C4-2B (cell line): Measurements from ENCODE around the gene SPAG17.

ENCODE experiments used
- H3K27ac ChIP-seq: fragments of 450-650 bp; 2 replicates; pipeline ENCODE4 v1.5.1; 2017
- ZFX ChIP-seq: fragments of 450-650 bp; IDR thresholded peaks from 2 replicates; pipeline ENCODE4 v1.6.1; 2017
- TF ChIP-seq, protein P1 (sequence below): fragments of 450-650 bp; conservative IDR thresholded peaks from 2 replicates; pipeline ENCODE4 v1.5.1; 2017; ENCODE audit warnings: mild to moderate bottlenecking

SPAG17 gene

DNA sequence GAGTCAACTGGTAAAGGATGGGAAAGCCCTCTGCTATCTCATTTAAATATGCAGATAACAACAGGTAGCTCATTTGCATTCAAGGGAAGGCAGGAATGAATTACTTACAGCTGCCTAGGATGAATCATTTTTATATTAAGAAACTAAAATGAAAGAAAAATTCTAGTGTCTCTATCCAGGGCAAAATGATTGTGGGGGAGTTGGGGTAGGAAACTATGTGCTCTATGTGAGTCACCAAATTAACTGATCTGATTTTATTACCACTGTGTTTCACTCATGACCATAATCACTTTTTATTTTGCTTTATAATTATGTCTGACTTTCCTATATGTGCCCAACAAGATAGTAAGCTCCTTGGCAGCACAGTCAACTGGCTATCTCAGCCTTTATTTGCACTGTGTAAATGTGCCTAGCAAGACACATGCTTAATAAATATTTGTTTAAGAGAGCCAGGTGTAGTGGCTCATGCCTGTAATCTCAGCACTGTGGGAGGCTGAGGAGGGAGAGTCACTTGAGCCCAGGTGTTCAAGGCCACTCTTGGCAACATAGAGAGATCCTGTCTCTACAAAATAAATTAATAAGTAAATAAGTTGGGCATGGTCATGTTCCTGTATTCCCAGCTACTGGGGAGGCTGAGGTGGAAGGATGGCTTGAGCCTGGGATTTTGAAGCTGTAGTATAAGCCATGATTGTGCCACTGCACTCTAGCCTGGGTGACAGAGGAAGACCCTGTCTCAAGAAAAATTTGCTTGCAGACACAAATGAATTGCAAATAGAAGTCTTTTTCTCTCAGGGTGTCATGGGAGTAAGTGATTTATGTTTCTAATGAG lies 84.1 kb downstream of the SPAG17 start:
- TF ChIP-seq, protein P1, sequence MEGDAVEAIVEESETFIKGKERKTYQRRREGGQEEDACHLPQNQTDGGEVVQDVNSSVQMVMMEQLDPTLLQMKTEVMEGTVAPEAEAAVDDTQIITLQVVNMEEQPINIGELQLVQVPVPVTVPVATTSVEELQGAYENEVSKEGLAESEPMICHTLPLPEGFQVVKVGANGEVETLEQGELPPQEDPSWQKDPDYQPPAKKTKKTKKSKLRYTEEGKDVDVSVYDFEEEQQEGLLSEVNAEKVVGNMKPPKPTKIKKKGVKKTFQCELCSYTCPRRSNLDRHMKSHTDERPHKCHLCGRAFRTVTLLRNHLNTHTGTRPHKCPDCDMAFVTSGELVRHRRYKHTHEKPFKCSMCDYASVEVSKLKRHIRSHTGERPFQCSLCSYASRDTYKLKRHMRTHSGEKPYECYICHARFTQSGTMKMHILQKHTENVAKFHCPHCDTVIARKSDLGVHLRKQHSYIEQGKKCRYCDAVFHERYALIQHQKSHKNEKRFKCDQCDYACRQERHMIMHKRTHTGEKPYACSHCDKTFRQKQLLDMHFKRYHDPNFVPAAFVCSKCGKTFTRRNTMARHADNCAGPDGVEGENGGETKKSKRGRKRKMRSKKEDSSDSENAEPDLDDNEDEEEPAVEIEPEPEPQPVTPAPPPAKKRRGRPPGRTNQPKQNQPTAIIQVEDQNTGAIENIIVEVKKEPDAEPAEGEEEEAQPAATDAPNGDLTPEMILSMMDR, result no peak
- H3K27ac ChIP-seq, result peak overlapping the region; percentile 96

DNA sequence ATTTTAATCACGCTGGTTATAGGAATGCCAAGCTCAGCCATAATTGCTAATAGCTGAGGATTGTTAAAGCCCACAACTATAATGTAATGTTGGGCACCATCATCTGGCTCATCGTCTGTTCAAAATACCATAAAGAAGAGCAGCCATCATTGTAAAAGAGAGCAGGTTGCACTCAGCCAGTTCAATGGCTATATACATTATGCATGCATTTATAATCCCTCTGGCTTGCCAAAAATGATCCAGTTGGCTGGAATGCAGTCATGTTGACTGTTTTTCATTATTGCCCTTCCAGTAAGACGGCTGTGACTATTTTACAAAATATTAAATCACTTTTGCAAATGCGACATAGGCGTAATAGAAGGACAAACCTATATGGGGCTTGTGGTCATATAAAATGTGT lies 85.3 kb downstream of the SPAG17 start:
- TF ChIP-seq, protein P1, result no peak
- no peak for TF ChIP-seq ZFX
- no peak overlapping the region for H3K27ac ChIP-seq

DNA sequence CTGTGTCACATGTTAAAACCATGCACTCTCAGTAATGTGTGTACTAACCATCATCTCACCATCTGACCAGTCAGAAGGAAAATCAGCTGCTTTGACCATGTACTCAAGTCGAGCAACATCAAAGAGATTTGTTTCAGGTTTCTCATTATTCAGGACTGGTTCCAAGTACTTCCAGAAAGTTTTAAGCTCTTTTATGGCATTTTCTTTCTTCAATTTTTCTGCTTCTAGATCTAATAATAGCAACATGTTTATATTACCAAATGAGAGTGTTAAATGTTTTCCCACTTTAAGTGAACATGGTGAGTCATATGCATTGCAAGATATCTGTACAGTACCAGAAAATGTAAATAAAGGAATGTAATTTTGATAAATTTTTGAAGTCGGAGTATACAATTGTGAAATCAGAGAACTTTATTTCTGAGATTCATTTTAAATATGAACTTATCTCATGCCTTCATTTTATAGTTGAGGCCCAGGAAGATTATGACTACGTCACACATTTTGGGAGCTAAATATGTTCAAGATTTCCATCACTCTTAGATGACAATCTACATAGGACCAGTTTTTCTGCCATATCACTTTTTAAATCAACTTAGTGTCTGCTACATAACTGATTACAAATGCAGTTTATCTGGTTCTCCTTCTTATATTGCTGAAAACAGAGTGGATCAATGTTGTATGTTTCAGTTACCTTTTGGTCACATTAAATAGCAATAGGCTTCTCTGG lies 87.2 kb downstream of the SPAG17 start:
- H3K27ac ChIP-seq, result no peak overlapping the region
- no peak for TF ChIP-seq ZFX
- TF ChIP-seq, protein P1, result no peak

DNA sequence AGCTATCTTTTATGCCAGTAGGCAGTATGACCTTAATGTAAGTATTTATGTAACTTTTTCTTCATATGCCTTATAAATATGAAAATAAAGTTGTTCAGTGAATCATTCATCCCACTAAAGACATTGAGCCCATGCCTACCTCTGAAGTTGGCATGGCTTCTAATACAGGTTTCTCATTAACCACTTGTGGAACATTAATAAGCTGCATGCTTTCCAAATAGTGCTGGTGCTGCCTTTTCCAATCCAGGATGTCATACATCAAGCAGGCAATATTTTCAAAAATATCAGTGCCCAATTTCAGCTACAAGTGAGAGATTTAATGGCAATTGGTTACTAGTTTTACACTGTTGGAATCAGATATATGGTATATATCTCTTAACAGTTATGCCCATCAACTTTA lies 92.0 kb downstream of the SPAG17 start:
- TF ChIP-seq, protein P1, result no peak
- TF ChIP-seq ZFX, result no peak

DNA sequence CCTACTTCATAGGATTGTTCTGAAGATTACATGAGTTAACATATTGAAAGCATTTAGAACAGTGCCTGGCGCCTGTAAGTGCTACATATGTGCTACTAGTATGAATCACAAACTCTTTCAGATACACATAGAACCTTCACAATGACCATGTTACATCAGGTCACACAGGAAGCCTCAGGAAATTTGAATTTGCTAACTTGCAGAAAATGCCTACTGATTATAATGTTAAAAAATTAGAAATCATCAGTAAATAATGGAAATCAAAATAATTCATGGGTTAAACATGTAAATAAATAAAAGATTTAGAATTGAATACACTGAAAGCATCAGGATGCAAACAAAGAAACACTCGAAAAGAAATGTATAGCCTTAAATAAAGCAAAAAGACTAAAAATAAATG lies 94.9 kb downstream of the SPAG17 start:
- no peak for TF ChIP-seq ZFX
- TF ChIP-seq, protein P1, result no peak
- H3K27ac ChIP-seq, result no peak overlapping the region

More for the DNA sequence above, 92.0 kb downstream of the SPAG17 start:
- no peak overlapping the region for H3K27ac ChIP-seq

DNA sequence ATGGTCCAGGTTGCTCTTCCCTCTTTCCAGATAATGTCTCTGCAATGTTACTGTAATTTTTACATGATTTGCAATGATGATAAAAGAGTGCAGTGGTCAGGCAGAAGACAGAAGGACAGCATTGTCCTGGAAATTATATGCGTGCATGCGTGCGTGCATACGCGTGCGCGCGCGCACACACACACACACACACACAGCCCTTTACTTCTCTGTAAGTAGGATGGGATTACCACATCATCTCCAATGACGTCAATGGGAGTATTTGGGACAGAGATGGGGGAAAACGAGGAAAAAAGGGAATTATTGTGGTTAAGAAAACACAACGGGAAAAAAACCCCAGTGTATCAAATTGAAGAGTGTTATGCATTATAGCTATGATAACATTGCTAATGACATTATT lies 99.7 kb downstream of the SPAG17 start:
- no peak overlapping the region for H3K27ac ChIP-seq
- TF ChIP-seq, protein P1, result no peak
- TF ChIP-seq ZFX, result no peak

DNA sequence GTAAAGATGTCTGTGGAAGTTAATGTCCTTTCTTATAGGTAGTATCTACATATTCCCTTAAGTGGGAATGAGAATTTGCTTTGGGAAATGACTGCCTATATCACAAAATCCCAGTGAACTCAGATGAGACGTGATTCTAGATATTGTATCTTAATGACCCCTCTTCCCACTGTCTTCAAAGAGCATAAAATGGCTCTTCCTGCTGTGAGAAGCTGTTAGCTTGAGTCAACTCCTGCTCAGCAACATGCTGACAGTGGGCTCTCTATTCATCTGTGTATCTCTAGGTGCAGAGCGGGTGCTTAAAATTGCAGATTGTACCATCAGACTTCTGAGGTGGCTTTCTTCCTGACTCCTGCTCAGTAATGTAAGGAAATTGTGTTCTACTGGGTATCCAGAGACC lies 100.6 kb downstream of the SPAG17 start:
- no peak for TF ChIP-seq ZFX
- TF ChIP-seq, protein P1, result no peak
- no peak overlapping the region for H3K27ac ChIP-seq
